CD4-positive, alpha-beta T cell treated with Interleukin-4 for 1 hour (primary cell): ENCODE measurements around the gene NAMPT.
"Not testable (repeated sequence)": the region's sequence is repeated elsewhere in the genome, so short reads cannot be mapped to it uniquely, and the experiment has no call there.

Experiments used
- DNase-seq, 2 donors: peaks; one replicate each; pipeline ENCODE4 v3.0.0-alpha.2; 2020 to 2022

The NAMPT gene

DNA sequence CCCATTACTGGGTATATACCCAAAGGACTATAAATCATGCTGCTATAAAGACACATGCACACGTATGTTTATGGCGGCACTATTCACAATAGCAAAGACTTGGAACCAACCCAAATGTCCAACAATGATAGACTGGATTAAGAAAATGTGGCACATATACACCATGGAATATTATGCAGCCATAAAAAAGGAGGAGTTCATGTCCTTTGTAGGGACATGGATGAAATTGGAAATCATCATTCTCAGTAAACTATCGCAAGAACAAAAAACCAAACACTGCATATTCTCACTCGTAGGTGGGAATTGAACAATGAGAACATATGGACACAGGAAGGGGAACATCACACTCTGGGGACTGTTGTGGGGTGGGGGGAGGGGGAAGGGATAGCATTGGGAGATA is 13.8 kb upstream of the NAMPT start:
- not testable (repeated sequence) for DNase-seq

GRCh38 chr7:106298155-106298554 is 13.4 kb upstream of the NAMPT start:
- not testable (repeated sequence) for DNase-seq

DNA sequence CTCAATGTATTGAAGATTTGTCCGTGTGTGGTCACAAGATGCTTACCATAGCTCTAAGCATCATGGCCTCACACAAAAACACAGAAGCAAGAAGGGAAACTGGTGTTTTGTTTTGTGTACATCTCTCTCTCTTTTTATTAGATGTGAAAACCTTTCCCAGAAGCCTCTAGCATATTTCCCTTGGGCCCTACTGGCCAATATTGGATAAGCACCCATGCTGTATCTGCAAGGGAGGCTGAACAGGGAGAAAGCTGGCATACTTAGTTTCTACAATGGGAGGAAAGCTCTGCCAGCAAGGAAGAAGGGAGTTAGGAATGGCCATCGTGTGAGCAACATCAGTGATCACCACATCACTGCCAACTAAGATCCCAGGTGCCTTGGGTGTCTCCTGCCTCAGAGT is 9.6 kb upstream of the NAMPT start:
- no peak for DNase-seq

DNA sequence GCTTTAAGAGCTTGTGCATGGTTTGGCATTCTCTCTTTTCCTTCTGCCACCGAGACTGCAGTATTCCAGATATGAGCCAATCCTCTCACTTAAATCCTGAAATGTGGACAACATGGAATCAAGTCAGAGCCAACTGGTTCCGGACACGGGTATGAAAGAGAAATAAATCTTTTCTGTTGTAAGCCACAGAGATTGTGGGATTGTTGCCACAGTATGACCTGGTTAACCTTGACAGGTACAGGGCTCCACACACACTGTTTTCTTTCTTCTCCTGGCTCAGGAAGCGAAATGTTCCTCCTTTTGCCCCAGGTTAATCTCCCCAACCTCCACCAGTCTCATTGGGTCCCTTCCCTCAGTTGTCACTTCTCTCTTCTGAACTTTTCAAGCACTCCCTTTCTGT is 6.5 kb upstream of the NAMPT start:
- DNase-seq: no peak

GRCh38 chr7:106290319-106290718 is 5.5 kb upstream of the NAMPT start:
- no peak for DNase-seq

DNA sequence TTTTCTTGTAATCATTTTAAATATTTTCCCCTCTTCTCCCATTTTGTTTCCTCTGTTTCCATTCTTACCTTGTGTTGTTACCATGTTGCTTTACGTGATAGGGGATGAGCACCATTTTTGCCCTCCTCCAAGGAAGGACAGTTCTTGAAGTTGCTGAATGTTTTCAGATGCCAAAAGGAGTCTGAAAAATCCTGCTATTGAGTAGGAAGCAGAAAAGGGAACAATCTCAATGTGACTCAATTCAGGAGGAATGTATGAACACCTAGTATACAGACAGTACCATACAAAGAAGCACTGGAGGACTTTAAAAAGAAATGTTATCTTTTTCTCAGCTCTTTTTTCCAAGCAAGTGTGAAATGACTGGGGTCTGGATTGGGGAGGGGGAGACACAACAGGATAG is 5.1 kb upstream of the NAMPT start:
- DNase-seq: no peak

DNA sequence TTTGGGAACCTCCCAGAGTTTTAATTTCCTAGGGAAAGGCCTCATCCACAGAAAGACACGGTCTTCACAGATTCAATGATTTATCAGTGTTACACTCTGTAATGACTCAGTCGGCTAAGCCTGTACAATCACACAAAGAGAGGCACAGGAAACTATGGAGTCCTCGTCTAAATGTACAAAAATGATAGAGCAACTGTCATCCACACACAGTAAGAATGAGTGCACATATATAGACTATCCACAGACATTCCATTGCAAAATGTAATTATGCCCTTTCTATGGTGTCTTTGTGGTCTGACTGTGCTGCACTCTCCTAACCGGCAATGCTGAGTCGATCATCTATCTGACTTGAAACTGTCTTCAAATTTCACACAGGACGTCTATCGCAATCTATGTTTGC is 3.5 kb upstream of the NAMPT start:
- DNase-seq: no peak

GRCh38 chr7:106287786-106288185 is 3.0 kb upstream of the NAMPT start:
- no peak for DNase-seq

GRCh38 chr7:106285855-106286492 is 1.2 kb upstream of the NAMPT start:
- peak in 1 of 2 donors; percentile 35 for DNase-seq

DNA sequence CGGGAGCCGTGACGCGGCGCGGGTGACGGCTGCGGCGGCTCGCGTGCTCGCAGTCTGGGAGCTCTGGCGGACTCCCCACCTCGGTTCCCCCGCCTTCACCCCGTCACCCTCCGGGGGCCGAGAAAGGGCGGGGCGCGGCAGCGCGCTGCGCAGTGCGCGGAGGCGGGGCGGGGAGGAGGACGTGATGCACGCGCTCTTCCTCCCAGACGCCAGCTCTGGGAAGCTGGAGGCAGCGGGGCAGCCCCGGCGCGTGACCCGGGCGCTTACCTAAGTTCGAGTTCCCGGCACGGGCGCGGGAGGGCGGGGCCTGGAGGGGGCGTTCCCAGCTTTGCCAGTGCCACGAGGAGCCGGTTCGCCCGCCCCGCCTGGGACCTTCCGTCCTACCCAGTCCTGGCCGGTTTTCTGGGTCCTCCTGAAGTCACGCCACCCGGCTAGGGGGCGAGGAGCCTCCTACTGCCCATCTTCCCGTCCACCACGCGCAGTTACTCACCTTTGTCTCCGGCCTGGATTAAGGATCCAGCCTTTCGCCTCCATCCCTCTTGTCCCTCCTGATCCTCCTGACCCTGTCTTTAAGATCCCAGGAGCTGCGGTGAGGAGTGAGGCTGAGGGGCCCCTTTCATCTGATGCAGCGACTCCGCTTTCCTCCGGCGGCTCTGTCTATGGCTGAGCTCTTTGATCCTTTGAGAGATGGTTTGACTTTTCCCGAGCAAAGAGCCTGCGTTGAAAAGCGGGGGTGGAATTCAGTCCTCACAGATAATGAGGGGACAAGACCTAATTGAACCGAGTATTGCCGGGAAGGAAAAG is 470 bp upstream of the NAMPT start:
- peak; percentile 99 for DNase-seq

DNA sequence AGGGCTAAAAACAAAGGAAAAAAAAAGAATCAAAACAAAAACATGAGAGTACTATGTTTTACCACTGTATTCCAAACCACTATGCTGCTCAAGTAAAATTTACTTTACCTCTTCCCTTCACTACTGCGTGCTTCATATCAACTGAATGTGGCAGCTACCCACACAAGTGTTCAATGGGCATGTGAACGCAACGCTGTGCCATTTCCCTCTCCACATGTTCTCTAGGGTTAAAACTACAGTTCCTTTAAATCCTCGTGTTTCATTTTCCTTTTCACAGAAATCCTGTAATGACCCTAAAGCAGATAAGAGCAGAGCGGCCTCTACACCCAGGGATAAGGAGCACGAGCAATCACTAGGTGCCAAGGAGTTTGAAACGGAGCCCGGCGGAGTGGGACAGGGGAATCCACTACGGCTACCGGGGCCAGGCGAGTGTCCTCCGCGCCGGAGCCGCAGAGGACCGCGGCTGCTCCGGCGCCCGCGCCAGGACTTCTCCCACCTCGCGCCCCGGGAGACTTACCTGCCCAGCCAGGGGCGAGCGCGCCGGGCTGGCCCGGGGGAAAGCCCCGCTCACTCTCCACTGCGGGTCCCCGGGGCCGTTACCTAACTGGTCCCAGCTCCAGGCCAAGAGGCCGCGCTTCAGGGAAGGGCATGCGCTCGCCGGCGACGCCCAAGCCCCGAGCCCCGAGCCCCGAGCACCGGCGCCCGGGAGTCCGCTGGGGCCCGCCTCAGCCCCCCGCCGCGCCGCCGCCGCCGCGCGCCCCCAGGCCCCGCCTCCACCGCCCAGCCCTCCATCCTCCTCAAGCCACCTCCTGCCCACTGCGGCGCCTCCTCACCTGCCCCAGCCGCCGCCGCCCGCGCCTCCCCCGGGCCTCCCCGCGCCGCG is 711 bp downstream of the NAMPT start:
- DNase-seq: peak; percentile 46 to 54

DNA sequence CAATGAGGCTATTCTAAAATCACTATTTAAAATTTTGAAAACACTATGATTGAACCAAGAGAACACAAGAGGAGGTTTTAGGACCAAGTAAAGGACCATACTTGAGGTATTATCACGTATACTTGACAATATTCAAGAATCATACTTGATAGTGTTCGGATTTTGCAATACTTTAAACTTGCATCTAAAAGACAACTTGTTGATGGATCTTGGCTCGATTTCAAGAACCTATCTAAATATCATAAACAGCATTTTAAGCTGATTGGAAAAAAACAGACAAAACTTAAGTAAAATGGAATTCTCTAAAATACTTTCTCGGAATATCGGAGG is 1.3 kb downstream of the NAMPT start:
- no peak for DNase-seq

DNA sequence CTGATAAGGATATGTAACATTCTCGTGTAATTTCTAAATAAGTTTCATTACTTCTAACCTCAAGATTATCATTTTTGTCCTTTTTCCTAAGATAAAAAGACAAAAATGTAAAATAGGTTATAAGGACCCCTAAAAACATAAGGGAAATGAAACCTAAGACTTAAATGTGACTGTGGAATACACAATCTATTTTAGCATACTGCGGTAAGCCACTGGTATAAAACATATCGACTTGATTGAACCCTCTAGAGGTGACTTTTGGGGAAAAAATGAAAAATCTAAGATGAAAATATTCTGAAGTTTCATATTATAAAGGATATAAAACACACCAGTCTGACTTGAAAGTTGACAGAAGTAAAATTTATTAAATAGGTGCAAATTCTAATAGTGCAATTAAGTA is 1.9 kb downstream of the NAMPT start:
- no peak for DNase-seq

DNA sequence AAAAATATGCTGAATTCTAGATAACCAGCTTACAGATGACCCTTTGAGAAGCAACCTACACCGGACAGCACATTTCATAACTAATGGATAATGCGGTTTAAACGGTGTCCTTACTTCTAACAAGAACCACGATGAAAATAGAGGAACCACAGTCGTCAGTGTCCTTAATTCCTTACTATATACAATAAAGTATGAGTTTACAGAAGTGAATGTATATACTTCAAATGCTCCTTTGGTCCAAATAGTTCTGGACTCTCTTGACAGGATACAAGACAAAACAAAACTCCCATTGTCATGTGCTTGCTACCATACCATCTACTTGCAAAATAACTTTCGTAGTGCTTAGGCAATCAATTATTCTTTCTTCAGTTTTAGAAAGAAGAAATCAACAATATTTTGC is 2.4 kb downstream of the NAMPT start:
- no peak for DNase-seq

DNA sequence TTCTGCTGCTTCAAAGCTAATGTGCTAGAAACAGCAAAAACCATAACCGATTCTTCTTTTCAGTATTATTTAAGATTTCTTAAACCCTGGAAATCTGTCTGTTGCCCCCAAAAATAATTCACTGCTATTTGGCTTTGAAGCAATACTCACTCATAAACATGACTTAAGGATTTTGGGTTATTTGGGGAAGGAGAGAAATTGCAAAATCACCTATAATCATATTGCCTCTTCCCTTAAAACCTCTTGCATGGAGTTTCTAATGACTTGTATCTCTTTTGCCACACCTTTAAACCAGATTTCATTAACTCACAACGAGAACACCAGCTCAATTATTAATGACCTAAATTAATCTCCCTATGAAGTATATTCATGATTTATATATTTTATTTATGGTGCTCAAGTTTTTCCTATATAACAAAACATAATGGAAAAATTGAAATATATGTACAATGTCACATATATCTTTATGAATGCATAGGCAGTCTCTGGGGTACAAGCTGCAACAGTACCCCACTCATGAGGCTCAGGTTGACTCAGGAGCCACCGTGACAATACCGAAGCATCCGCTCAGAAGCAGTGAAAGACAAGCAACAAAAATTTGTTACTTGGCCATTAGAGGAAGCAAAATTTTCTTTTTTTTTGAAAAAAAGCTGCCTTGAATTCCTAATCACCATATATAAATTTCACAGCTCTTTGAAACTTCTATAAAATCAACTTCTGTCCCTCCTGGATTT is 3.0 kb downstream of the NAMPT start:
- DNase-seq: no peak

- no peak for DNase-seq
Observed at GRCh38 chr7:106281127-106281526, 3.7 kb downstream of the NAMPT start.

- DNase-seq: no peak
Observed at GRCh38 chr7:106279425-106280197, 5.2 kb downstream of the NAMPT start.

- DNase-seq: no peak
Observed at GRCh38 chr7:106278695-106279094, 6.1 kb downstream of the NAMPT start.

- no peak for DNase-seq
Observed at GRCh38 chr7:106277976-106278375, 6.8 kb downstream of the NAMPT start.

DNA sequence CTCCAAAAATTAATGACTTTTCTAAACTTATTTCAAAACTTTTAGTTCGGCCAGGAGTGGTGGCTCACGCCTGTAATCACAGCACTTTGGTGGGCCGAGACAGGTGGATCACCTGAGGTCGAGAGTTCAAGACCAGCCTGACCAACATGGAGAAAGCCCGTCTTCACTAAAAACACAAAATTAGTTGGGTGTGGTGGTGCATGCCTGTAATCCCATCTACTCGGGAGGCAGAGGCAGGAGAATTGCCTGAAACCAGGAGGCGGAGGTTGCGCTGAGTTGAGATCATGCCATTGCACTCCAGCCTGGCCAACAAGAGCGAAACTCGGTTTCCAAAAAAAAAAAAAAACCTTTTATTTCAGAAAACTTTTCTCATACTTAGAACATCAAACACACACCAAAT is 8.3 kb downstream of the NAMPT start:
- DNase-seq: no peak

DNA sequence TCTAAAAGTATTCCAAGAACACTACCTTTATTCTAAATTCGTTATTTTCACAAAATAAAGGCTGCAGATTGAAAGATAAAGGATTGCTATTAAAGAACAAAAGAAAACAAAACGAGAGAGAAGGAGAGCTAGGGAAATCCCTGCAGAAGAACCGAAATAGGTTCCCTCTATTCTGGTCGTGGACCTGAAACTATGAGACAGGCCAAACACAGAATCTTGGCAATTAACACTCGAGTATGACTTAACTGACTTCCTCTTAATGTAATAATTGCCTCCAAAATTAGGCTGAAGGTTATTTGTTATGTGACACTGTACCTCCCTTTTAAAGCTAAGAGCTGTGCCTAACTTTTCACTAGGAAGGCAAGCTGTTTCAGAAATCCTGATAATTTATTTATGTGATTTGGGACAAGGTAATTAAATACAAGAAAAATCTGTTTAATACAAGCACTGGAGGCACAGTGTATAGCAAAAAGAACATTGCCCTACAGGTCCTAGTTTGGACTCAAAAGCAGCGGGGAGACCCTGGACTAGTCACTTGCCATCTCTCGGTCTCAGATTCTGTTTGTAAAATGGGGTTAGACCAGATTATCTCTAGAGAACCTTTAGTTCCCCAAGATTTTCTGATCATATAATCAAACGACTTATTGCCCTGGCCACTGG is 11.6 kb downstream of the NAMPT start:
- no peak for DNase-seq
